IMR-90 (cell line): ENCODE measurements around the gene TMEM8B. TPM values are rescaled to one million over a fixed set of nuclear protein-coding genes. Genes with fewer than 3 reads are reported as not detected.

Experiments
- ATAC-seq: fragments of 200-7000 bp; cut with Tn5 transposase; 2 replicates; pipeline ENCODE4 v1.9.1; 2020; ENCODE audit warnings: low read depth, mild to moderate bottlenecking, moderate library complexity
- BruUV-seq: library from RNA; stranded (reverse); fragments of 400-500 nt; replicated peaks from 2 replicates; lab custom pipeline; 2021; lab: Mats Ljungman, UMichigan
- CTCF ChIA-PET: fragments of 300-600 bp; formaldehyde crosslinking; extraction: SDS; loops from one replicate; lab custom pipeline; 2021; ENCODE audit warnings: antibody characterized with exemption; lab: Yijun Ruan, JAX
- POLR2A ChIA-PET: fragments of 300-600 bp; sonication (Branson Sonifier 250); formaldehyde crosslinking; loops from one replicate; lab custom pipeline; 2022; ENCODE audit warnings: antibody characterized with exemption; ENCODE audit not compliant: unreplicated experiment; lab: Charles Lee
- DNase-seq: peaks from one replicate; pipeline ENCODE4 v3.0.0; 2013
- H2AFZ ChIP-seq: replicated peaks from 2 replicates; pipeline ENCODE3; 2013; ENCODE audit warnings: low read length, mild to moderate bottlenecking; ENCODE audit not compliant: poor library complexity
- H2AK5ac ChIP-seq: 2 replicates; pipeline ENCODE4 v1.6.1; 2013; ENCODE audit warnings: low read depth, low read length, inconsistent platforms
- H2AK9ac ChIP-seq: replicated peaks from 2 replicates; pipeline ENCODE3; 2013; ENCODE audit warnings: mild to moderate bottlenecking, low read depth, low read length, moderate library complexity; ENCODE audit not compliant: poor library complexity
- H2BK120ac ChIP-seq: 2 replicates; pipeline ENCODE4 v1.6.1; 2013; ENCODE audit warnings: low read depth, low read length, inconsistent platforms
- H2BK15ac ChIP-seq: 3 replicates; pipeline ENCODE4 v1.6.1; 2013; ENCODE audit warnings: low read depth, low read length, inconsistent platforms
- H2BK20ac ChIP-seq: 2 replicates; pipeline ENCODE4 v1.6.1; 2013; ENCODE audit warnings: low read depth, mild to moderate bottlenecking, inconsistent platforms, low read length, moderate library complexity
- H2BK5ac ChIP-seq: 2 replicates; pipeline ENCODE4 v1.6.1; 2013; ENCODE audit warnings: mild to moderate bottlenecking, low read depth, low read length, inconsistent platforms; ENCODE audit not compliant: poor library complexity, severe bottlenecking
- H3K14ac ChIP-seq: replicated peaks from 2 replicates; pipeline ENCODE4 v1.6.1; 2013; ENCODE audit warnings: low read depth, low read length, inconsistent platforms
- H3K18ac ChIP-seq: 2 replicates; pipeline ENCODE4 v1.6.1; 2013; ENCODE audit warnings: low read depth, low read length, control low read depth
- H3K23ac ChIP-seq: 2 replicates; pipeline ENCODE4 v1.6.1; 2013; ENCODE audit warnings: low read depth, low read length, inconsistent platforms
- H3K27ac ChIP-seq: 2 replicates; pipeline ENCODE4 v1.5.1; 2013; ENCODE audit warnings: mild to moderate bottlenecking, control low read depth, low read length; ENCODE audit not compliant: insufficient read depth
- H3K27me3 ChIP-seq: 2 replicates; pipeline ENCODE4 v1.6.1; 2013; ENCODE audit warnings: low read length; ENCODE audit not compliant: control insufficient read depth, insufficient read depth
- H3K36me3 ChIP-seq: 2 replicates; pipeline ENCODE4 v1.6.1; 2013; ENCODE audit warnings: low read length, mixed read lengths; ENCODE audit not compliant: control insufficient read depth, insufficient read depth
- H3K4ac ChIP-seq: 2 replicates; pipeline ENCODE4 v1.6.1; 2013; ENCODE audit warnings: low read depth, low read length, inconsistent platforms
- H3K4me1 ChIP-seq: 2 replicates; pipeline ENCODE4 v1.6.1; 2013; ENCODE audit warnings: low read length, mixed read lengths; ENCODE audit not compliant: control insufficient read depth, insufficient read depth
- H3K4me2 ChIP-seq: 2 replicates; pipeline ENCODE4 v1.6.1; 2013; ENCODE audit warnings: low read depth, mild to moderate bottlenecking, control low read depth, low read length, moderate library complexity
- H3K4me3 ChIP-seq: 2 replicates; pipeline ENCODE4 v1.5.1; 2013; ENCODE audit warnings: low read depth, mild to moderate bottlenecking, control low read depth, low read length, moderate library complexity; ENCODE audit not compliant: insufficient read depth
- H3K56ac ChIP-seq: 2 replicates; pipeline ENCODE4 v1.6.1; 2013; ENCODE audit warnings: low read length, inconsistent platforms; ENCODE audit not compliant: insufficient read depth; ENCODE audit errors: extremely low read depth
- H3K79me1 ChIP-seq, 2 experiments: 2 replicates each; pipeline ENCODE4 v1.6.1; 2013; ENCODE audit warnings: low read length in 2 of 2, inconsistent platforms in 1 of 2, low read depth in 1 of 2
- H3K9ac ChIP-seq: 2 replicates; pipeline ENCODE4 v1.6.1; 2013; ENCODE audit warnings: low read depth, low read length, control low read depth
- H3K9me1 ChIP-seq: 2 replicates; pipeline ENCODE4 v1.6.1; 2013; ENCODE audit warnings: low read length, inconsistent platforms; ENCODE audit not compliant: insufficient read depth
- H3K9me3 ChIP-seq: 2 replicates; pipeline ENCODE4 v1.6.1; 2013; ENCODE audit warnings: low read length; ENCODE audit not compliant: control insufficient read depth, insufficient read depth
- H4K20me1 ChIP-seq: 2 replicates; pipeline ENCODE4 v1.6.1; 2013; ENCODE audit warnings: low read length, inconsistent platforms; ENCODE audit not compliant: insufficient read depth
- H4K5ac ChIP-seq: 2 replicates; pipeline ENCODE4 v1.6.1; 2013; ENCODE audit warnings: mild to moderate bottlenecking, low read depth, low read length, control low read depth
- H4K8ac ChIP-seq, 2 experiments: 2 replicates each; pipeline ENCODE4 v1.6.1; 2013; ENCODE audit warnings: low read depth in 2 of 2, low read length in 2 of 2, control low read depth in 1 of 2, inconsistent platforms in 1 of 2
- H4K91ac ChIP-seq: 2 replicates; pipeline ENCODE4 v1.6.1; 2013; ENCODE audit warnings: low read depth, low read length, inconsistent platforms; ENCODE audit not compliant: insufficient read depth
- ELK1 ChIP-seq: fragments of 150-350 bp; IDR thresholded peaks from 2 replicates; pipeline ENCODE4 v1.6.1; 2016; ENCODE audit warnings: low read depth, mild to moderate bottlenecking, low read length, moderate library complexity, borderline replicate concordance
- MAZ ChIP-seq: IDR thresholded peaks from 2 replicates; pipeline ENCODE4 v1.6.1; 2012; ENCODE audit warnings: low read depth, mild to moderate bottlenecking, low read length, improper control_type of control experiment, moderate library complexity, borderline replicate concordance
- MXI1 ChIP-seq: IDR thresholded peaks from 2 replicates; pipeline ENCODE4 v1.6.1; 2012; ENCODE audit warnings: low read depth, mild to moderate bottlenecking, low read length, moderate library complexity, borderline replicate concordance
- NFE2L2 ChIP-seq: fragments of 150-350 bp; IDR thresholded peaks from 2 replicates; pipeline ENCODE4 v1.6.1; 2016; ENCODE audit warnings: low read depth, mild to moderate bottlenecking, low read length
- RCOR1 ChIP-seq: IDR thresholded peaks from 2 replicates; pipeline ENCODE4 v1.6.1; 2012; ENCODE audit warnings: mild to moderate bottlenecking, low read length, improper control_type of control experiment; ENCODE audit not compliant: insufficient replicate concordance
- SMC3 ChIP-seq: fragments of 150-350 bp; IDR thresholded peaks from 2 replicates; pipeline ENCODE4 v1.6.1; 2016; ENCODE audit warnings: low read depth, mild to moderate bottlenecking, antibody characterized with exemption, low read length, moderate library complexity
- USF2 ChIP-seq: fragments of 150-350 bp; IDR thresholded peaks from 2 replicates; pipeline ENCODE4 v1.6.1; 2017; ENCODE audit warnings: mild to moderate bottlenecking, antibody characterized with exemption, low read length, low read depth
- WGBS, 2 experiments: methylation state at CpG; one replicate each; pipeline versions ENCODE4 v1.1.5 to v1.1.7; 2013; ENCODE audit warnings: missing lambda C conversion rate in 2 of 2; ENCODE audit not compliant: insufficient read length in 1 of 2; ENCODE audit errors: extremely low coverage in 2 of 2; 5-methylcytosine and 5-hydroxymethylcytosine counted together
- dilution Hi-C: fragments of 300-500 bp; cut with HindIII; formaldehyde crosslinking; loops from one replicate; pipeline ENCODE4 v1.14.3; 2018; ENCODE audit warnings: low sequenced_read_pairs; ENCODE audit not compliant: unreplicated experiment
- in situ Hi-C: fragments of 300-500 bp; cut with MboI; formaldehyde crosslinking; loops from 3 replicates; pipeline ENCODE4 v1.14.3; 2019; ENCODE audit warnings: low sequenced_read_pairs, inconsistent platforms, mixed read lengths
- intact Hi-C: fragments of 100-400 bp; cut with micrococcal nuclease; formaldehyde crosslinking; loops from 2 replicates; pipeline ENCODE4 v1.10.0; 2022
- polyA plus RNA-seq, 3 experiments: library from polyadenylated mRNA; depleted of rRNA; stranded (reverse); fragments of >200 nt; gene quantifications; 2 replicates each; pipeline ENCODE4 v1.2.3, GENCODE V29; 2012; ENCODE audit warnings: low replicate concordance in 1 of 3
- total RNA-seq: library from RNA; depleted of rRNA; stranded (reverse); fragments of >200 nt; gene quantifications from 2 replicates; pipeline ENCODE4 v1.2.3, GENCODE V29; 2012

Gene TMEM8B
- total and polyA plus RNA-seq, 2 of the 4 experiments (the other 2 are of a cell fraction): 0.72 to 8.3 TPM

GRCh38 chr9:35909687-35910612 lies 80.9 kb downstream of the TMEM8B start:
- Histone ChIP-seq H3K9me3 (no peaks in the 10 kb centered on the region), H4K20me1 (no peaks in the 10 kb centered on the region), H4K8ac (peak overlapping the region; percentile 96 to 97; a peak in 2 of 4 replicates), H3K23ac (no peak overlapping the region), H3K9ac (no peak overlapping the region), H3K18ac (no peak overlapping the region; the same call in 1 of the 2 replicates), H3K4me2 (no peak overlapping the region), H2BK20ac (peak overlapping the region; percentile 98), H3K4me1 (peaks cover 46% of the 10 kb centered on the region), H2AFZ (peak overlapping the region; percentile 44), H3K36me3 (no peaks in the 10 kb centered on the region), H4K91ac (peak overlapping the region; percentile 76), H3K27ac (no peak overlapping the region), H4K5ac (peak overlapping the region; percentile 33; the same call in 1 of the 2 replicates), H2BK5ac (peak overlapping the region; percentile 98), H3K4me3 (no peak overlapping the region), H2BK15ac (peak overlapping the region; percentile 83; the same call in 1 of the 3 replicates), H3K4ac (peak overlapping the region; percentile 100), H3K14ac (peak overlapping the region; percentile 99), H3K27me3 (no peaks in the 10 kb centered on the region), H3K79me1 (peaks cover 0 to 36% of the 10 kb centered on the region in 2 experiments; a peak in 2 of 4 replicates), H3K56ac (no peak overlapping the region), H2BK120ac (peak overlapping the region; percentile 99), H3K9me1 (peaks cover 25% of the 10 kb centered on the region), H2AK5ac (peak overlapping the region; percentile 99; the same call in 1 of the 2 replicates), H2AK9ac (peak overlapping the region; percentile 65)
- in situ Hi-C loops (no loop called here), dilution Hi-C loops (no loop called here), intact Hi-C loops (no loop called here)
- CTCF ChIA-PET: interaction anchor here (0.6 to 1.4 kb wide), 2 partner anchors 84 to 192 kb away, joined by 3 to 4 read pairs; no protein-coding TSS in a partner anchor
- no peak for ATAC-seq
- POLR2A ChIA-PET: no interaction called here
- TF ChIP-seq NFE2L2 (no peak), MXI1 (no peak), USF2 (no peak), SMC3 (no peak), ELK1 (no peak), RCOR1 (no peak), MAZ (no peak)
- BruUV-seq: no TSS peak
- whole genome bisulfite sequencing, 2 experiments: 96% methylated on average over 20 of the region's 34 CpGs; no CpG with 5 or more reads in 1 of the 2 experiments
- DNase-seq: no peak
